ENCODE data around the gene MPEG1.

The MPEG1 gene

DNA sequence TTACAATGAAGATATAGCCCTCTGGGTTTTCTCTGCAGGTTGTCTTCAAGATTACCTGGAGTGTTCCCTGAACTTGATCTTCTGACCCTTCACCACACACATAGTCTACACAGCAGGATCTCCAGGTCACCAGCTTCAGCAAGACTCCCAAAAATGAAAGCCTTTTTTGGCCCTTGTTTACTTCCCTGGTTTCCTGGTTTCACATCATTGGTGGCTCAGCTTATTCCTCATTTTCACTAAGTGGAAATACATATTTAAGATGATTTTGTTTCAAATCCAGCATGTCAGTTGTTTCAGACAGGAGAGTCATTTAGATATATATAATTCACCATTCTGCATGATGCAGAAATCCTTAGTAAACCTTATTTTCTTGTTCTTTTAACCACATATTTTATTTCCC is 41.6 kb upstream of the MPEG1 start:
- no peak for TF ChIP-seq CTCF (IDR thresholded peaks at IDR 0.05; ENCODE audit: low read depth, low read length)
- H3K4me3 ChIP-seq (ENCODE audit: low read depth, low read length): no peak overlapping the region

- no peak for TF ChIP-seq CTCF (IDR thresholded peaks at IDR 0.05; ENCODE audit: low read depth, low read length)
Measured at GRCh38 chr11:59253001-59253400, 40.3 kb upstream of the MPEG1 start.

GRCh38 chr11:59249535-59249934 is 36.8 kb upstream of the MPEG1 start:
- TF ChIP-seq CTCF (IDR thresholded peaks at IDR 0.05; ENCODE audit: low read depth, low read length): no peak
- no peak overlapping the region for H3K4me3 ChIP-seq (ENCODE audit: low read depth, low read length)

More at GRCh38 chr11:59253001-59253400, 40.3 kb upstream of the MPEG1 start:
- H3K4me3 ChIP-seq (ENCODE audit: low read depth, low read length): no peak overlapping the region

DNA sequence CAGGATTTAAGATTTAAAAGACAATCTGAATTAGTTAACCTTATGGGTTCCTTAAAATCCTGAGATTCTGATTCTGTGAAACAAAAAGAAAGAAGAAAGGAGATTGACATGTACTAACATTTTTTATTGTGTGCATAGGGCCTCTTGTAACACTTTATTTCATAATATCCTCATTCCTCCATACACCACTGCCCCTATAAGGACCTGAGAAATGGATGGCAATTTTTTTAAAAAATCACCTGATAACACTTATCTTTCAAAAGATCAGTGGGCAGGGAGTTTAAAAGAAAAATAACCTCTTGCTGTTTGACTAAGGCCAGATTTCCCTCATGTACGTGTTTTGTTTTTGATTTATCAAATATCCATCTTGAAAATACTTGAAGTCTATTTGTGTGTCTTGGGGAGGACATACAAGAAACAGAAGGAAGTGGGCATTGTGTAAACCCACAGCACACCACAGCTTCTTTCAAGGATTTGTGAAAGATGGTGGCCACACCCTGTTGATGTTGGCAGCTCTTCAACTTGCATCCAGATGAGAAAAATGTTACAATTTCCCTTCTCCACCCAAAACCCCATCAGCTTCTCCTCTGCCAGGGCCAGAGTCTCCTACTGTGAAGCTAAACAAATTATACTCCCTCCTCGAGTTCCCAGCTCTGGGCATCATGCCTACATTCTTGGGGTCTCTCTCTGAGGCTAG is 35.0 kb upstream of the MPEG1 start:
- no peak overlapping the region for H3K4me3 ChIP-seq (ENCODE audit: low read depth, low read length)
- no peak for TF ChIP-seq CTCF (IDR thresholded peaks at IDR 0.05; ENCODE audit: low read depth, low read length)

GRCh38 chr11:59243633-59244032 is 30.9 kb upstream of the MPEG1 start:
- no peak for TF ChIP-seq CTCF (IDR thresholded peaks at IDR 0.05; ENCODE audit: low read depth, low read length)
- H3K4me3 ChIP-seq (ENCODE audit: low read depth, low read length): no peak overlapping the region

DNA sequence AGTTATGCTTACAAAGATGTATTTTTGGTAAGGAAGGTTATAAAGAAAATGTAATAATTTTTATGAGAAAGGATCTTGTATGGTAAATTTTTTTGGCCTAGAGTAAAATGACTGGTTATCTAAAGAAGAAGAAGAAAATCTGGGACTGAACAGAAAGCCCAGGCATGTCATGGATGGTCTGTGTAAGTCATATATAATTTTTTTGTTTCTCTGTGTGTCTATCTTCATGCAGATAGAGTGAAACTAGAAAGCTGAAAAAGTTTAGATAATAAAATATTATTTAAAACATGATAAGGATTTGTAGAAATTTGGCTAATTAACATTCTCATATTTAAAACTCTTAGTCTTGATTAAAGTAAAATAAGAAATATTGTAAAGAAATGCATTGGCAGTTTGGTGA is 27.6 kb upstream of the MPEG1 start:
- H3K4me3 ChIP-seq (ENCODE audit: low read depth, low read length): no peak overlapping the region
- no peak for TF ChIP-seq CTCF (IDR thresholded peaks at IDR 0.05; ENCODE audit: low read depth, low read length)

GRCh38 chr11:59226396-59226795 is 13.7 kb upstream of the MPEG1 start:
- no peak for TF ChIP-seq CTCF (IDR thresholded peaks at IDR 0.05; ENCODE audit: low read depth, low read length)
- H3K4me3 ChIP-seq (ENCODE audit: low read depth, low read length): no peak overlapping the region
